Keratinocyte (primary cell): ENCODE measurements around the gene RHEB. TPM values are rescaled to one million over a fixed set of nuclear protein-coding genes. Genes with fewer than 3 reads are reported as not detected.

Source experiments
- DNase-seq: peaks from one replicate; pipeline ENCODE4 v3.0.0-alpha.2; 2011; ENCODE audit warnings: low read depth, missing footprints, low spot score
- FAIRE-seq: peaks from 2 replicates; lab custom pipeline; 2011; peaks lifted over from hg19 to GRCh38; lab: Jason Lieb, UNC
- H2AFZ ChIP-seq: 2 replicates; pipeline ENCODE4 v1.6.0; 2012; ENCODE audit warnings: low read length, control low read depth, inconsistent platforms; ENCODE audit not compliant: control insufficient read depth
- H3K27ac ChIP-seq: 2 replicates; pipeline ENCODE4 v1.5.1; 2011; ENCODE audit warnings: low read length; ENCODE audit not compliant: control insufficient read depth, insufficient read depth
- H3K27me3 ChIP-seq: 3 replicates; pipeline ENCODE4 v1.6.0; 2011; ENCODE audit warnings: low read length; ENCODE audit not compliant: control insufficient read depth, insufficient read depth; ENCODE audit errors: extremely low read depth
- H3K36me3 ChIP-seq, 2 experiments: 2 replicates in 1 of 2; 3 replicates in 1 of 2; pipeline ENCODE4 v1.5.1; 2011; ENCODE audit warnings: low read length in 2 of 2, mild to moderate bottlenecking in 1 of 2; ENCODE audit not compliant: control insufficient read depth in 2 of 2, insufficient read depth in 2 of 2; ENCODE audit errors: extremely low read depth in 1 of 2
- H3K4me1 ChIP-seq: 3 replicates; pipeline ENCODE4 v1.5.1; 2011; ENCODE audit warnings: low read length; ENCODE audit not compliant: control insufficient read depth, insufficient read depth; ENCODE audit errors: extremely low read depth
- H3K4me2 ChIP-seq: 3 replicates; pipeline ENCODE4 v1.6.0; 2011; ENCODE audit warnings: low read depth, low read length; ENCODE audit not compliant: control insufficient read depth, insufficient read depth; ENCODE audit errors: extremely low read depth
- H3K4me3 ChIP-seq, 3 experiments: fragments of 200-600 bp in 1 of 3; sonication (generic) in 1 of 3; 2 replicates in 2 of 3; 3 replicates in 1 of 3; pipeline ENCODE4 v1.5.1; 2011 to 2016; ENCODE audit warnings: low read length in 3 of 3, mild to moderate bottlenecking in 3 of 3, control low read depth in 2 of 3, inconsistent platforms in 1 of 3, low read depth in 1 of 3, mixed read lengths in 1 of 3, mixed run types in 1 of 3, moderate library complexity in 1 of 3; ENCODE audit not compliant: control insufficient read depth in 2 of 3, insufficient read depth in 2 of 3; ENCODE audit errors: extremely low read depth in 1 of 3
- H3K79me2 ChIP-seq: 2 replicates; pipeline ENCODE4 v1.6.0; 2012; ENCODE audit warnings: low read length; ENCODE audit not compliant: control insufficient read depth, insufficient read depth
- H3K9ac ChIP-seq: 3 replicates; pipeline ENCODE4 v1.6.0; 2011; ENCODE audit warnings: low read length; ENCODE audit not compliant: control insufficient read depth, insufficient read depth; ENCODE audit errors: extremely low read depth
- H3K9me1 ChIP-seq: 3 replicates; pipeline ENCODE4 v1.6.0; 2011; ENCODE audit warnings: low read length; ENCODE audit not compliant: control insufficient read depth, insufficient read depth; ENCODE audit errors: extremely low read depth
- H3K9me3 ChIP-seq: 2 replicates; pipeline ENCODE4 v1.5.1; 2012; ENCODE audit warnings: low read depth, low read length; ENCODE audit not compliant: control insufficient read depth
- H4K20me1 ChIP-seq: 3 replicates; pipeline ENCODE4 v1.6.0; 2011; ENCODE audit warnings: low read length; ENCODE audit not compliant: control insufficient read depth, insufficient read depth; ENCODE audit errors: extremely low read depth
- EZH2 ChIP-seq: IDR thresholded peaks from one replicate; pipeline ENCODE4 v1.6.1; 2012; ENCODE audit warnings: inconsistent platforms, mild to moderate bottlenecking, low read length, moderate library complexity
- dilution Hi-C: fragments of 300-500 bp; cut with MboI; formaldehyde crosslinking; loops from one replicate; pipeline ENCODE4 v1.7.0; 2020; ENCODE audit warnings: low sequenced_read_pairs; ENCODE audit not compliant: extremely low pct_ligation_motif_present
- polyA plus RNA-seq, 5 experiments: library from polyadenylated mRNA; depleted of rRNA in 3 of 5; stranded (reverse) in 3 of 5; stranded (forward) in 1 of 5; unstranded in 1 of 5; fragments of >200 nt; gene quantifications; 1 replicate in 1 of 5; 2 replicates in 3 of 5; 3 replicates in 1 of 5; pipeline versions ENCODE4 v1.2.1 to v1.2.3, GENCODE V29; 2011 to 2012; ENCODE audit warnings: missing spikeins in 2 of 5, low read depth in 1 of 5, low replicate concordance in 1 of 5
- TF ChIP-seq, protein P1 (sequence below), 3 experiments: IDR thresholded peaks in 1 of 3; conservative IDR thresholded peaks in 1 of 3; optimal IDR thresholded peaks in 1 of 3; 2 replicates in 2 of 3; 3 replicates in 1 of 3; pipeline versions ENCODE3 to v1.5.1; 2011; ENCODE audit warnings: low read length in 3 of 3, mild to moderate bottlenecking in 3 of 3, moderate library complexity in 2 of 3, control low read depth in 1 of 3, inconsistent platforms in 1 of 3; ENCODE audit not compliant: insufficient read depth in 2 of 3; ENCODE audit errors: extremely low read depth in 1 of 3

RHEB gene
- polyA plus RNA-seq, 1 donor (not counting 4 experiments of a cell fraction or from before 2014, with no cell fraction given) = 138 TPM

DNA sequence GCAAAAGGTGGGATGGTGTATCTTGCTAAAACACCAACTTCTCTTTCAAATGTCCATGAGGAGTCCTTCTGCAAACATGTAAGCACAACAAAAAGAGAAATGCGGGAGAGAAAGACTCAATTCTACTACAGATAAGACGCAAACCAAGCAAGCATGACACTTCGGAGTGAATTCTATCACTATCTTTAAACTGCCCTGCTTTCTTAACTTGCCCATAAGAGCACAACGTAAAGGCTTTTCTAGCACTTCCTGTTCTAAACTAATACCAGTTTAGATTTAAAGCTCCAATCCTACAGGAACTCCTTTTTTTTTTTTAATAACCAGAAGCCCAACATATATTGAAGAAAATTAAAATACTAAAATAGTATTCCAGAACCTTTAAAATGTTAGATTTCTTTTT, 8.4 kb downstream of the RHEB start:
- Histone ChIP-seq H3K27me3 (no peaks in the 10 kb centered on the region), H3K9me3 (no peaks in the 10 kb centered on the region), H3K79me2 (peaks cover 99% of the 10 kb centered on the region), H3K4me2 (no peak overlapping the region), H3K4me1 (peaks cover 14% of the 10 kb centered on the region), H2AFZ (no peak overlapping the region), H3K9ac (no peak overlapping the region), H4K20me1 (peaks cover 28% of the 10 kb centered on the region), H3K9me1 (no peaks in the 10 kb centered on the region), H3K36me3 (no peaks in the 10 kb centered on the region), H3K27ac (no peak overlapping the region), H3K4me3 (no peak overlapping the region)
- dilution Hi-C loops = no loop called here
- DNase-seq (no peak), FAIRE-seq (no peak)
- TF ChIP-seq, protein P1, sequence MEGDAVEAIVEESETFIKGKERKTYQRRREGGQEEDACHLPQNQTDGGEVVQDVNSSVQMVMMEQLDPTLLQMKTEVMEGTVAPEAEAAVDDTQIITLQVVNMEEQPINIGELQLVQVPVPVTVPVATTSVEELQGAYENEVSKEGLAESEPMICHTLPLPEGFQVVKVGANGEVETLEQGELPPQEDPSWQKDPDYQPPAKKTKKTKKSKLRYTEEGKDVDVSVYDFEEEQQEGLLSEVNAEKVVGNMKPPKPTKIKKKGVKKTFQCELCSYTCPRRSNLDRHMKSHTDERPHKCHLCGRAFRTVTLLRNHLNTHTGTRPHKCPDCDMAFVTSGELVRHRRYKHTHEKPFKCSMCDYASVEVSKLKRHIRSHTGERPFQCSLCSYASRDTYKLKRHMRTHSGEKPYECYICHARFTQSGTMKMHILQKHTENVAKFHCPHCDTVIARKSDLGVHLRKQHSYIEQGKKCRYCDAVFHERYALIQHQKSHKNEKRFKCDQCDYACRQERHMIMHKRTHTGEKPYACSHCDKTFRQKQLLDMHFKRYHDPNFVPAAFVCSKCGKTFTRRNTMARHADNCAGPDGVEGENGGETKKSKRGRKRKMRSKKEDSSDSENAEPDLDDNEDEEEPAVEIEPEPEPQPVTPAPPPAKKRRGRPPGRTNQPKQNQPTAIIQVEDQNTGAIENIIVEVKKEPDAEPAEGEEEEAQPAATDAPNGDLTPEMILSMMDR (optimal IDR thresholded peaks at IDR 0.05 in 1 of 3, IDR thresholded peaks at IDR 0.05 in 1 of 3, conservative IDR thresholded peaks at IDR 0.05 in 1 of 3; ENCODE audit: extremely low read depth in 1 of 3, insufficient read depth in 2 of 3, low read length in 3 of 3) = no peak
- no peak for TF ChIP-seq EZH2

DNA sequence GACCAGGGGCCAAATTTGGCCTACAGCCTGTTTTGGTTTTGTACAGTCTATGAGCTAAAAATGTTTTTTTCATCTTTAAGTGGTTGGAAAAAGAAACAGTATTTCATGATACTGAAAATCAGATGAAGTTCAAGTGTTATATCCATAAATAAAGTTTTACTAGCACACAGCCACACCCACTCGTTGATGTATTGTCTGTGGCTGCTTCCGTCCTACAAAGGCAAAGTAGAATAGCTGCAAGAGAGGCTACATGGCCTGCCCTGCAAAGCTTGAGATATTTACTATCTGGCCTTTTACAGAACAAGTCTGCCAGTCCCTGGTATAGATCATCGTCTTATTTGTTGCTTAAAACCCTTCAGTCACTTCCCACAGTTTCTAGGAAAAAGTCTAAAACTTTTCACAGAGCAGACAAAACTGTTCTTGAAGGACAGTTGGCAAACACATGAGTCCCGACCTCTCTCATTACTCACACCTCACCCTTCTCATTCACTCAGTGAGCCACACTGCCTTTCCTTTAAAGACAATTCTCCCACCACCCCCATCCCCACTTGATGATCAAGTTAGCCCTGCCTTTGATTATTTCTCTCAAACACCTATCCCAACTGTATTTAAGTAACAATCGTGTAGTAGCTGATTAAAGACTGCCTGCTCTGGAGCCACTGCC, 9.9 kb downstream of the RHEB start:
- Histone ChIP-seq H3K9ac (no peak overlapping the region), H3K9me3 (no peaks in the 10 kb centered on the region), H3K36me3 (no peaks in the 10 kb centered on the region), H3K4me2 (no peak overlapping the region), H3K4me3 (no peak overlapping the region), H2AFZ (no peak overlapping the region), H3K27ac (no peak overlapping the region), H3K4me1 (peaks cover 23% of the 10 kb centered on the region), H3K9me1 (no peaks in the 10 kb centered on the region), H3K79me2 (peaks cover 99% of the 10 kb centered on the region), H3K27me3 (no peaks in the 10 kb centered on the region), H4K20me1 (peaks cover 28% of the 10 kb centered on the region)
- DNase-seq = no peak
- no peak for FAIRE-seq
- dilution Hi-C loops = no loop called here
- TF ChIP-seq, protein P1 (optimal IDR thresholded peaks at IDR 0.05 in 1 of 3, IDR thresholded peaks at IDR 0.05 in 1 of 3, conservative IDR thresholded peaks at IDR 0.05 in 1 of 3; ENCODE audit: extremely low read depth in 1 of 3, insufficient read depth in 2 of 3, low read length in 3 of 3) = no peak
- TF ChIP-seq EZH2 = no peak
